GM21528 (cell line): Measurements from ENCODE around the gene INSRR.

Experiments used
- ATAC-seq: cut with Tn5 transposase; IDR thresholded peaks from one replicate; pipeline ENCODE4 v1.9.1; 2021; ENCODE audit warnings: mild to moderate bottlenecking, moderate library complexity; ENCODE audit not compliant: unreplicated experiment, low FRiP score

Gene INSRR

DNA sequence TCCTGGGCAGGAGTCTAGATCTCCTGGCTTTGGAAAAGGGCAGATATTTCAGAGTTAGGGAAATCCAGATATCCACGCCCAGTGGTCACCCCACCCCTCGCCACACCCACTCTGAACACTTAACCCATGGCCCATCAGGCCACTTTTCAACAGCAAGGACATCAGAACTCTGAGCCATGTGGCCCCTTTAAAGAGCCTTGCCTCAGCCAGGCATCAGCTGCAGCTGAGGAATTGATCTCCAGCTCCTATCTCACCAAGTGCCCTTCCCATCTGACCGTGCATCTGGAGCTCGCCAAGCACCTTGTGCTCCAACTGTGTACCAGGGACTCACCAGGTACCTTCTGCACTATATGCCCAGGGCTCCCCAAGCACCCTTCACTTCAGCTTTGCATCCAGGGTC is 22.0 kb downstream of the INSRR start:
- no peak for ATAC-seq

DNA sequence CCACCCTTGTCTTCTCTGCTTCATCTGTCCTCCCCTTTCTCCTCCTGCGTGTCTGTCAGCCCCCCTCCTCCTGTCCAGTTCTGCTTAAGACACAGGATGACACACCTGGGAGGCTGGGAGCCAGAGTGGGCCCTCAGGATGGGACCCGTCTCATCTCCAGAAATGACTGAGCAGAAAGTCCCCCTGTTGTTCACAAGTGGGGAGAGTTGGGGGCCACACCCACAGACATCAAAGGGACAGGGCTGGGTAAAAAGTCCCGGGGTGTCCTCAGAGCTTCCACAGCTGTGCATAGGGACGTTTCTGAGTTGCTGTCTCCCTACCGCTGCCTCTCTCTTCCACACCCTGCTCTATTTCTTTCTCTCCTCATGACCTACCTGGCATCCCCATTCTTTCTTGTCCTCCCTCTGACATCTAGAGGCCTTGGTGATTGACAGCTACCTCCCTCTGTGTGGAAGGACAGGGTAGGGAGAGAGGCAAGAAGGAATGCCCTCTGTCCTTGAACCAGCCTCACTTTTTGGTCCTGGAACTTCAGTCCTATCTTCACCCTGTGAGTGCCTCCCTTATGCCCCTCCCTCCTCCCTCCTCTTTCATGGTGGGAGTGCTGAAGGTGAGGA is 22.8 kb downstream of the INSRR start:
- ATAC-seq, result no peak

DNA sequence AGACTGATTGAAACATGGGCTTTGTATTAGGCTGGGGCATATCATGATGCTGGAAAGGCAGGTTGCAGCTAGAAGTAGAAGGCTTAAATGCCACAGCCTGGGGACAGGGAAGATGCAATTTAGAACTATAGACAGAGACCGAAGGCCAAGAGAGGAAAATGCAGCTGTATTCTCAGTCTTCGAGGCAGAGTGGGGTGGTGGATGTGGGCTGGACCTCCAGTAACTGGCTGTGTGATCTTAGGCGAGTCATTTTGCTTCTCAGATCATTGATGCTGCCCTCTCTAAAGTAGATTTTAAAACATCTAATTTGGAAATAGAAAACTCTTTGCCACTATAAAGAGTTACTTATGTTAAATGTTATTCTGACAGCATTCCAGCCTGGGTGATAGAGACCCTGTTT is 24.6 kb downstream of the INSRR start:
- no peak for ATAC-seq

DNA sequence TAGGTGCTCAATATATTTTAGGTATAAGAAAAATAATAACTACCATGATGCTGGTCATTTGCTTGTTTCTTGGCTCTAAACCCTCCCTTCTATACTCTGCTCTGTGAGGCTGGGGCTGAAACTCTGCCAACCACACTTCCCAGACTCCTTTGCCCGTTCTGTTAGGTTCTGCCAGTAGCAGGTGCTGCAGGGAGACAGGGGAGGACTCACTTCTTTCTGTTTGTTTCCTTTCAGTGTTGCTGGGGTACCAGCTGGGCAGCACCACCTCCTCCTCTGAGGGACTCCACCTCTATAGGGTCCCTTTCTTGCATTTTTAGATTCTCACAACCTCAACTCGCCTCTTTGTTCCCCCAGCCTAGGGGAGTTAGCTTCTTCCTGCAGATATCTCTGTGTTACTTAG is 25.3 kb downstream of the INSRR start:
- ATAC-seq, result no peak

DNA sequence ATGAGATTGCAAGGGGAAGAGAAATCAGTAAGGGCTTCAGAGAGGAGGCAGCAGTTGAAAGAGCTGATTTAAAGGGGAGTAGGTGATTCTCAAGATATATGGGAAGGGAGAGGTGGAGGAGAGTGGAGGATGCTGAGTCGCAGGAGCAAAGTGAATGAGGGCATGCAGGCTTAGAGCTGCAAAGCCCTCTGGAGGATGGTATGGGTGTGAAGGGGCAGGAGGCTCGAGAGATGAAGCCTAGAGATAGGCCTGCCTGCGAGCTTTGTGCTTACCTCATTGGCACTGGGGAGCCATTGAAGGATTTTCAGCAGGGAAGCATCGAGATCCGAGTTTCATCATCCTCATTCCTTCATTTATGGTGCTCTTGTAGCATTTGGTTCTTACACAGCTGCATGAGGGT is 26.5 kb downstream of the INSRR start:
- no peak for ATAC-seq

DNA sequence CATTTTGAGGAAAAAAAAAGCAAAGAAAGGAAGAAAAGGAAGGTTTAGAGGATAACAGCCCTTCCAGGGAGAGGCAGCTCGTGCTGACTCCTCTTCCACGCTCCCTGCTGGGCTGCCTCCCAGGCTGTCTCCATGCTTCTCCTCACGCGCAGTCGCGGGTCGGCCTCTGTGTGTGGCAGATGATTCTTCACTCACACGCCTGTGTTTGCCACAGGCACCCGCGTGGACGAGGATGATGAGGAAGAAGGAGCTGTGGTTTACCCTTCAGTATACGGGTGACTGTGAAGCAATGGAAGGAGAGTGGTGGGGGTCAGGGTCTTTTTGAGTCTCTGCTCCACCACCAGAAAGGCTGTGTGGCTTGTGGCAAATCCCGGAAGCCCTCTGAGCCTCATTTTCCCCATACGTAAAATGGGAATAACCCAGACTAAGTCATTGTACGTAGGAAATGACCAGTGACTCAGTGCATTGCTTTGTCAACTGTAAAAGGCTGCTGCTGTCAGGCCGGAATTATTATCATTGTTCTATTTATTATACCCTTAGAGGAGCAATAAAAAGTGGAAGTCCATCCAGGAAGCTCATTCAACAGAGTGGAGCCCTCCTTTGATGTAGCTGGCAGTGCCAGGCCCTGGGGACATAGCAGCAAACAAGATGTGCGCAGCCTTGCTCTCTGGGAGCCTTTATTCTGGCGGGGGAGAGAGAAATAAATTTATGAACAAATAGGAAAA is 30.4 kb downstream of the INSRR start:
- ATAC-seq, result no peak

DNA sequence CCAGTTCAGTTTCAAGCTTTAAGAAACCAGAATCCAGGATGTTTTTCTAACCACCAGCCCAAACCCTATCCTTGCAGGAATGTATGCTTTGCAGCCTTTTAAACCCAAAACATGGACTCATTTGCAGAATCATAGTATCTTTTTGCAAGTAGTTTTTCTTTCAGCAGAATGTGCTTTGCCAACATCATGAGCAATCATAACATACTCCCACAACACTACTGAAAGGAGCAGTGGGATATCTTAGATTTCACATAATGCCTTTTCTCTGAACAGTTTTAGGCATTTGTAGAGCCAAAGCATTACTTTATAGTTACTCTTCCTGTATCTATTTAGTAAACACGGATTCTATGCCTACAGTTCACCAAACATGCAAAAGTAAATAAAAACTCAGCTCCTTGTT is 32.3 kb downstream of the INSRR start:
- no peak for ATAC-seq

DNA sequence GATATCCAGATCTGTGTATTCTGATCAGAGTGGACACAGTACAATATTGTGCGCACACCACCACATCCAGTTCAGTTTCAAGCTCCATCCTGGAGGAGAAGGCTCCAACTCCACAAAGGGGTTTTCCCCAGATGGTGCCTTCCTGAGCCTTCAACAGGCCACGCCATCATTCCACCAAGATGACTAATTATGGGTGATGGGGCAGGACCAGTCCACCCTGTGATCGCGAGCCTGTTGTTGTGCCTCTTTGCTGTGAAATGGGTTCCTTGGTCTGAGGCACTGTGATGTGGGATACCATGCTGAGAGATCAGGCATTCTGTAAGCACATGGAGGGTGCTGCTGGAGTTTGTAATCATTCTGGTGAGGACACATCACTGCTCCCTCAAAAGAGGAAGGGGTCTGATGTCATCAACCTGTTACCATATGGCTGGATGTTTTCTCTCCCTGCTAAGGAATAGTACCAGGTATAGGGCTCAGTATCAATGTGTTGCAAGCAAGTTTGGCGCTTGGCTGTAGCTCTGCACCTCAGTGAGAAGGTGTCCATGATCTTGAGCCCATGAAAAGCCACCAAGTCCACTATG is 35.6 kb downstream of the INSRR start:
- no peak for ATAC-seq

DNA sequence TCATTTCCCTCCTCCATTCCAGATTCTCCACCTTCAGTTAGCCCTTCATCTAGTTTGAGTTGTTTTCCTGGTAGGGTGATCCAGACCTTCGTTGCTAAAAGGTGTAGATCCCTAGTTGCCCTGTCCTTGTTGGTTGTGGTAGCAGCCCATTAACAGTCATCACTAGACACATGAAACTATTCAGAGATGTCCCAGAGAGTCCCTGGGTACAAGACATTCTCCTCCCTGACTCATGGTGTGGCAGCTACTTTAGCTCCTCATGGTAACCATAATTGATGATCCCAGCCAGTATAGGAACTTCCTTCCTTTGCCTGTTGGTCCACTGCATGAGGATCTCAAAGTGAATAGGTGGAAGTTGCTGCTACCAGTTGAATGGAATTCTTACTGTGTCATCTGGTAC is 36.2 kb downstream of the INSRR start:
- ATAC-seq, result no peak

DNA sequence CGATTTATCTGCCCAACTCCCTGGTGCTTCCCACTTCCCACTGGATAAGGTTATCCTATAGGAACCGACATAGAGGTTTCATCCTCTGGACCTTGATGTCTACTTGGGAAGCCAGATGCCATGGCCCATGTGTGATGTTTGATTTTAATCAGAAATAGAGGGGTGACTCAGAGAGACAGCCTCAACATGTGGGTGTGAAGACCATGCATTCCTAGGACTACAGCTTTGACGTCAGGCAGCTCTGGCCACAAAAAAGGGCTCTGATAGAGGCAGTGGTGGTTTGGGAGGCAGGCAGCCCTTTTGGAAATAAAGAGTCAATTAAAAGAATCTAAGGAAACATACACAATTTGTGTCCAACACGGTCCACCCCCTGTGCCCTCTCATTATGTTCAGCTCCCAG is 37.1 kb downstream of the INSRR start:
- ATAC-seq, result no peak

DNA sequence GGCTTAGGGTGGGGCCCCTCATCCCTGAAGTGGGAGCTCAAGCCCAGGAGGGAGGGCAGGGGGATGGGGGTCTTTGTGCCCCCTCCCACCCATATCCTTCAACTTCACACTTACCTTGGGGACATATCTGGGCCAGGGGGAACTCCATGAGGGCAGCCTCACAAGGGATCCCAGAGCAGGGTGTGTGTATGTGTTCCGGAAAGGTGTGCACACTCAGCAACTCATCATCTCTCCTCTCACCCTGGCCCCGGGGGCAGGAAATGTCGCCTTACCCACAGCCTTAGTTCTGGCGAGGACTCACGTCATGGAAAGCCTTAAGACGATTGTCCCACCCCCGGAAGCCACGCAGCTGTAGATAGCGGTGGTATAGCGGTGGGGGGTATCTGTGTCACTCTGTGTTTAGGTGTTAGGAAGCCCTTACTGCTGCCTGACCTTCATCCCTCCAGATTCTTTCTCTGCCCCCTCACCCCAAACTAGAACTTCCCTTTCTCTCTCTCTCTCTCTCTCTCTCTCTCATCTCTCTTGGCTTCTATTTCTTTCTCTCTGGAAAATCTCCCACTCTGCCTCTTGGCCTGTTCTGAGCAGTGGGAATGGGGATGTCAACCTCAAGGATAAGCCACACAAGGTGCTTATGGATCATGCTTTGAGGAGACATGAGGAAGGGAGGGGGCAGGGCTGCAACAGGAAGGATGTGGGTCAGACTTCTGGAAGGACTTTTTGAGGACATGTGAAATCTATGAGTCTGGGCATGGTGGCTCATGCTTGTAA is 42.2 kb downstream of the INSRR start, which contains the start of gene SH2D2A:
Gene SH2D2A (minus strand): TSS at position 288 of the 768 bp plus-strand sequence. CDS start 140 bp downstream, at position 148.
- ATAC-seq, result peak; percentile 66

DNA sequence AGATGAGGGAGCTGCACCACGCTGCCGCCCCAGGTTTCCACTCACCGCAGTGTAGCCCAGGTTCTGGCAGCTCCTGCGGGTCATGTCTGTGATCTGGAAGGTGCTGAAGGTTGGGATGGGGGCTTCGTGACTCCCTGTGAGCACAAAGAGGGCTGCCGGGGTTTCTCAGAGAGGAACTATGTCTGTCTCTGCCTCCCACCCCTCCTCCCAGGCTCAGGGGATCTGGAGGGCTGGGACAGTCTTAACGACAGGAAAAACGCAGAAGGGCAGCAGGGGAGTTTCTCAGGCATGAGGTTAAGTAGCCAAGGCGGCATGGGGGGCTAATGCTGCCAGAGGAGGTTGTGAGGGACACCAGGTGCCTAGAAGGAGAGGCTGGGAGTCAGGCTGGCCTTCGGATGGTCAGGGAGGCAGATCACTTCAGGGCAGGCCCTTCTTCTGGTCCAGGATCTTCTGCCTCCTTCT is 42.9 kb downstream of the INSRR start:
- no peak for ATAC-seq

DNA sequence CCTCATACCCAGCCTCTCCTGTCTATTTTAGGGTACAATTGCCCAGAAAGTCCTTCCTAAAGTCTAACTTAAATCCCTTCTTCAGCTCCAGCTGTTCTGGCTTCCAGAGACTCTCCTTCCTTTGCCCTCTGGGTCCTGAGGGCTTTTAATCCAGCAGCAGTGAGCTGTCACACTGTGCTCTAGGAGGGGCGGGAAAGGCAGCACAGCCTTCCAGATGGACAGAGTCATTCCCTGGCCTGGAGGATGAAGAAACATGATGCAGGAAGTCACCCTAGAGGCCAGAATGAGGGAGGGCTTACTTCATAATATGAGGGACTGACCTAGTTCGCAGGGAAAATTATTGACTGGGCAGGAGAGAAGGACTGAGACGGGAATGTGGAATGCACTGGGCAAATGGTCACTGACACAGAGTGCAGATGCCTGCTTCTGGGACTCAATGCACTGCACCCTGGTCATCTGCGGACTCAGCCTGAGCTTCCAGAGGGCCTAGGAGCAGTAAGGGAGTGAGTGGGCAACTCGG is 43.5 kb downstream of the INSRR start:
- ATAC-seq, result no peak

DNA sequence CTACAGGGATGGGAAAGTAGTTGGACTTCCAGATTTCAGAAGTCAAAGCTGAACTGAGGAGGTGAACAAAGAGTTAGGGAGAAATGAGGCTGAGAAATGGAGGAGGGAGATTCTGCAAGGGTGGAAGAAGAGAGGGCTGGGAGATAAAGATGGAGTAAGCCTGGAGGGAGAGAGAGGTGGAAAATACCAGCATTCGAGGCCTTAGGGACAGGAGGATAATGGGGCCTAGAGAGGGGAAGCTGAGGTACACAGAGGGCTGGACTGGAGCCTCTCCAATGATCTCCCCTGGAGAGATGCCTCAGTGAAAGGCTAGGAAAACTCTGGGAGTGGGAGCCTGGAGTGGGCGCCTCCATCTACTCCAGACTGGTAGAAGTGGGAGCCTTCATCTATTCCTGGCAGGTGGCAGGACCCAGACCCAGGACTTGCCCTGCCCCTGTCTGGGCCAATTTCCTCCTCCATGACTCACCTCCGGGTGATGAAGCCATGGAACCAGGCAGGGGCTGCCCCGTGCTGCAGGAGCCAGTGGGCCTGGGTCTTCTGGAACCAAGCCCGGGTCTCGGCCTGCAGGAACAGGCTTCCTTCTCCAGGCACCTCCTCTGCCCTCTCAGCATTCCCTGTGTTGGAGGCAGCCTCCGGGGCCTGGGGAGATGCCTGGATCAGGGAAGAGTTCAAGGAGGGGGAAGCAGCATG is 44.2 kb downstream of the INSRR start:
- no peak for ATAC-seq

DNA sequence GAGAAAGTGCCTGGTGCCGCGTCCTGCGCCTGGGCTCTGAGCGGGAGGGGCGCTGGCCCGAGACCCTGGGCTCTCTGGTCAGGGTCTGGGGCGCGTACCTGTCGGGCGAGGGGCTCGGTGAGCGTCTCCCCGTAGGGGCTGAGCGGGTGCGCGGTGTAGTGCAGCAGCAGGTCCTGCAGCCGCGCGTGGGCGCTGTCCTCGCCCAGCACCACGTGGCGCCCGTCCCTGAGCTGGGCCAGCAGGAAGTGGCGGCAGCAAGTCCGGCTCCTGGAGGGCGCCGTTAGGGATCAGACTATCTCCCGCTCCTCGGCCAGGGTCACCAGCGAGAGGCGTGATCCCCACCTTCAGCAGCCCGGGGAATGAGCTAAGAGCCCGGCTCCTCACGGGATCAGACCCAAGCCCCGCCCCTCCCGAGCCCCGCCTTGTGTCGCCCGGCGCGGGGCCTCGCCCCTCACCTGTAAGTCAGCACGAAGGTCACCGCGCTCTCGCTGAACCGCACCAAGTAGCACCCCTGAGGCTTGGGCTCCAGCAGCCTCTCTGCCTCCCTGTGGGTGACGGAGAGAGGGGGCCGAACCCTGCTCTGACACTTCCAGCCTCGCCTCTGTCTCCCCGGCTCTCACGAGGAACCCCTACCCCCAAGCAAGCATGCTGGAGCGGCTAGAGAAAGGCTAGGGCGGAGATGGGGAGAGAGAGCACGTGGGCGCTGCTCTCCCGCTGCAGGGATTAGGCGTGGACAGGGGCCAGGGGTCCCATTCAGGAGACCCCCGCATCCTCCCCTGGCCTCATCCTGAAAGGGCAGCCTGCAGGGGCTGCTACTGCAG is 45.0 kb downstream of the INSRR start:
- ATAC-seq, result no peak

DNA sequence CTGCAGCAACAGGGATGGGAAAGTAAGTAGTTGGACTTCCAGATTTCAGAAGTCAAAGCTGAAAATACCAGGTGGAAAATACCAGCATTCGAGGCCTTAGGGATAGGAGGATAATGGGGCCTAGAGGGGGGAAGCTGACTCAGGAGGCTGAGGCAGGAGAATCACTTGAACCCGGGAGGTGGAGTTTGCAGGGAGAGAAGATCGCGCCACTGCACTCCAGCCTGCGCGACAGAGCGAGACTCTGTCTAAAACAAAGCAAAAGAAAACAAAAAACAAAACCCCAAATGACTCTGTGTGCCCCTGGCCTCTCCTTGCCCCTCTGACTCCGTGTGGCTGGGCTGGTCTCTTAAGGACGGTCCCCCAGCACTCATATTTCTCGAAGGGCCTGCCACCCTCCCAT is 45.6 kb downstream of the INSRR start:
- no peak for ATAC-seq

DNA sequence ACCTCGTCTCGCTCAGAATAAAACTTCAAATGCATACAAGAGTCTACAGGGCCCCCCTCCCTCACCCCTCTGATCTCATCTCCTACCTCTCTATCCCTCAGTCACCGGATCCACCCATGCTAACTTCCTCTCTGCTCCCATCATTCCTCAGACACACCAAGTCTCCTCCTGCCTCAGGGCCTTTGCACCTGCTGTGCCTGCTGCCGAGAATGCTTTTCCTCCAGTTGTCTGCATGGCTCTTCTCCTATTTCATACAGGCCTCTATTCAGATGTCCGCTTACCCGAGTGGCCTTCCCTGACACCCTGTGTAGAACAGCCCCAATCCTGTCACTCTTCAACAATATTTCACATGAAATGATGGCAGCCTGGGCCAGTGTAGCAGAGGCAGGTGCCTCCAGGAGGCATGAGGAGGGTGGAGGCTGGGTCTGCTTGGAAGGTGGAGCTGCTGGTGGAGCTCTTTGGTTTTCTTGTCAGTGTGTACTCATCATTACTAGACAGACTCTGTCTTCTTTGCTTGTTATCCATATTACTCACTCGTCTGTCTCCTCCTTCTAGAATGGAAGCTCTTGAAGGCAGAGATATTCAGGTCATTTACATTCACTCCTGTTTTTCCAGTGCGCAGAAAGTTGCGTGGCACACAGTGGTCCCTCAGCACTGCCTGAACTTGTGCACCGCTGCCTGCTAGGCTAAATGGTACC is 46.5 kb downstream of the INSRR start:
- ATAC-seq, result no peak

DNA sequence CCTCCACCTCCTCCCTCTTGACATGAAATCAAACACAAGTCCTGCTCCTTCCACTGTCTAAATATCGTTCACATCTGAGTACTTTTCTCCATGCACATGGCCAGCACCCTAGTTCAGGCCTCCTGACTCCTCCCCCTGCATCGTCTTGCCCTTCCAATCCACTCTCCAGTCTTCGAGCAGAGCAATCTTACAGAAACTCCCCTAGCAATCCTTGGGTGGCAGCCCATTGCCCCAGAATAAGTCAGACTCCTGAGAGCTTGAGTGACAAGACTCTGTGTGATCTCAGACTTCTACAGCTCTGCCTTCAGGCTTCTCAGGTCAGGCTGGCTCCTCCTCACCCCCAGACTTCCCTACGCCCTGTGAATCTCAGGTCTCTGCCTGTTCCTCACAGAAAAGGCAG is 47.7 kb downstream of the INSRR start:
- no peak for ATAC-seq
